Activated CD8-positive, alpha-beta memory T cell treated with anti-CD3 and anti-CD28 coated beads, Interleukin-2, amount 50 U/mL, for 24 hours (primary cell): ENCODE data around the gene CCNJL.

Experiments
- DNase-seq: peaks from one replicate; pipeline ENCODE4 v3.0.0-alpha.2; 2020; ENCODE audit errors: extremely low read depth

The CCNJL gene

DNA sequence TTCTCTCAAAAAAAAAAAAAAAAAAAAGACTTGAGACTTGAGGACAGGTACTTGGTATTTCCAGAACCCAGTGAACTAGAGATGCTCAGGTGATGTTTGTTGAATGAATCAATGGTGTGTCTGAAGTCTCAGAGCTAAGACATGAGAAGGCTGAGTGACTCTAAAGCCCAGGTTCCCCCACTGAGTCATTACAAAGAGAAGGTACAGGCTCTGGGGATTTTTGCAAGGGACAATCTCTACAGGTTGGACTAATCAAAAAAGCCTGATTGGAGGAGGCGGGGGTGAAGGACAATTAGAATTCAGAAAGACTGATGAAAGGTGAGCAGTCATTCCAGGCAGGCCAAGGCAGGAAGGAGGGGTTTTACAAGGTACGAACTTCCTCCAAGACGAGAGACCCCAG, 91.3 kb downstream of the CCNJL start:
- no peak for DNase-seq

DNA sequence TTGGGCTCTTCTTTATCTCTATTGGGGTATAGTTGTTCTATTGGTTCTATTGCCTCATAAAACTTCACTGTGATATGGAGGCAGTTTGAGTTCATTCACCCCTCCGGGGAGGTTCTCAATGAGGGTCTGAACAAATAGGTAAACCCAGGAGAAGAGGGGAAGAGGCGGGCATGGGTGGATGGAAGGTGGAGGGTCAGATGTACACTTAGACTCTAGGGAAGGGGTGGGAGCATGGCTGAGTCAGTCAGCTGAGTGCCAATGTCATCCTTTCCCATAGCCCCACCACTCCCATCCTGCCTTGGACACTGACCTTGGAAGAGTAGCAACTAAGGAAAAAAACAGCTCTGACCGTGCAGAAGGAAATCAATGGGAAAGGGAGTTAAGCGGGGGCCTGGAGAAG, 93.0 kb downstream of the CCNJL start:
- DNase-seq: no peak

GRCh38 chr5:160213537-160213936, 98.8 kb downstream of the CCNJL start:
- no peak for DNase-seq

DNA sequence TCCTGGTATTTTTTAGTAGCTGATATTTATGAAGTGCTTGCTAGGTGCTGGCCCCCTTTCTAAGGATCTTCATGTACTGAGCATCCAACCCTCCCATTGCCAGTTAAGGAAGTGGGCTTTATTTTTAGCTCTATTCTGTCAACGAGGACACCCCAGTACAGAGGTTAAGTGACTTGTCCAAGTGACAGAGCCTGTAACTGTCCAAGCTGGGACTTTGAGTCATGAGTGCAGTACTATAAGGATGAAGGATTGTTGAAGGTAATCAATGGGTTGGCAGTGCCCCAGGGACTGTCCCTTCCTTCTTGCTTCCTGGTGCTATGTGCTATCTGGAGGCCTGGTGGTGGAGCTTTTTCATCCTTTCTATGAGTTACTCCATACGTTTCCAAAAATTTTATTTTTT, 101.0 kb downstream of the CCNJL start:
- no peak for DNase-seq

GRCh38 chr5:160210606-160211005, 101.8 kb downstream of the CCNJL start:
- DNase-seq: no peak

DNA sequence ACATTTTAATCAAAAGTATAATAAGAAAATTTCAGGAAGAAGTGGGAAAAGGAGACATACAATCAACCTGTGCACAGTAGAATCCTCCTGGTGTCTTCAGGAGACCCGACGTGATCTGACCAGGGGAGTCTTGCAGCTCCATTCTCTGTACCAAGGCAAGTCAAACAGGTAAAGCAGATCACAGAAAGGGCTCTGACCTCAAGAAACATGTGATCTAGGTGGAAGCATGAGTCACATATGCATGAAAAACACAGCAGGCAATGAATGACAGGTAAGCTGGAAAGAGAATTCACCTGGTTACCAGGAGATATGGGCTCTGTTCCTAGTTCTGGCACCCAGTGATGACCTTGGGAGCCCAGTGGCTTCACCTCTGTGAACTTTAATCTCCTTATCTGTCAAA, 102.4 kb downstream of the CCNJL start:
- DNase-seq: no peak

GRCh38 chr5:160207061-160207460, 105.3 kb downstream of the CCNJL start:
- DNase-seq: no peak
